Endothelial cell (in vitro differentiated cells): ENCODE results near the gene ZACN. TPM values are rescaled to one million over a fixed set of nuclear protein-coding genes. Genes with fewer than 3 reads are reported as not detected.

Source experiments
- DNase-seq: peaks from one replicate; pipeline ENCODE4 v3.0.0; 2021; ENCODE audit warnings: low spot score
- H3K27ac Mint-ChIP-seq: one replicate; pipeline ENCODE4 v1.8.0; 2021; ENCODE audit warnings: mixed read lengths, inconsistent platforms; ENCODE audit not compliant: unreplicated experiment
- H3K27me3 Mint-ChIP-seq: one replicate; pipeline ENCODE4 v1.8.0; 2021; ENCODE audit warnings: mild to moderate bottlenecking, moderate library complexity, mixed read lengths, inconsistent platforms; ENCODE audit not compliant: unreplicated experiment
- H3K36me3 Mint-ChIP-seq: one replicate; pipeline ENCODE4 v1.8.0; 2021; ENCODE audit warnings: mild to moderate bottlenecking, low read depth, mixed read lengths, inconsistent platforms; ENCODE audit not compliant: unreplicated experiment
- H3K4me1 Mint-ChIP-seq: one replicate; pipeline ENCODE4 v1.8.0; 2021; ENCODE audit warnings: mild to moderate bottlenecking, mixed read lengths, inconsistent platforms; ENCODE audit not compliant: unreplicated experiment
- H3K4me3 Mint-ChIP-seq: one replicate; pipeline ENCODE4 v1.8.0; 2021; ENCODE audit warnings: mild to moderate bottlenecking, mixed read lengths, inconsistent platforms; ENCODE audit not compliant: unreplicated experiment
- H3K9me3 Mint-ChIP-seq: one replicate; pipeline ENCODE4 v1.8.0; 2021; ENCODE audit warnings: mixed read lengths, inconsistent platforms; ENCODE audit not compliant: unreplicated experiment
- total RNA-seq: library from RNA; stranded (reverse); fragmentation: NEBNext Ultra II Directional; extraction: Animal tissue kit (Norgen Biotek cat#: 25700); gene quantifications from one replicate; pipeline ENCODE4 v1.2.1, GENCODE V29; 2021; ENCODE audit not compliant: unreplicated experiment
- TF ChIP-seq, protein P1 (sequence below): fragments of 200-600 bp; sonication (generic); IDR thresholded peaks from one replicate; pipeline ENCODE4 v1.5.0; 2021; ENCODE audit warnings: antibody characterized with exemption; ENCODE audit not compliant: unreplicated experiment

The ZACN gene
- total RNA-seq, 1 donor from 2014 or later: not detected

GRCh38 chr17:76091526-76092286, 12.7 kb downstream of the ZACN start:
- Mint-ChIP-seq H3K36me3 (peaks cover 37% of the 10 kb centered on the region), H3K4me3 (peak overlapping the region; percentile 37), H3K9me3 (no peaks in the 10 kb centered on the region), H3K27ac (no peak overlapping the region), H3K27me3 (peaks cover 8% of the 10 kb centered on the region), H3K4me1 (peaks cover 5% of the 10 kb centered on the region)
- DNase-seq: no peak
- TF ChIP-seq, protein P1, sequence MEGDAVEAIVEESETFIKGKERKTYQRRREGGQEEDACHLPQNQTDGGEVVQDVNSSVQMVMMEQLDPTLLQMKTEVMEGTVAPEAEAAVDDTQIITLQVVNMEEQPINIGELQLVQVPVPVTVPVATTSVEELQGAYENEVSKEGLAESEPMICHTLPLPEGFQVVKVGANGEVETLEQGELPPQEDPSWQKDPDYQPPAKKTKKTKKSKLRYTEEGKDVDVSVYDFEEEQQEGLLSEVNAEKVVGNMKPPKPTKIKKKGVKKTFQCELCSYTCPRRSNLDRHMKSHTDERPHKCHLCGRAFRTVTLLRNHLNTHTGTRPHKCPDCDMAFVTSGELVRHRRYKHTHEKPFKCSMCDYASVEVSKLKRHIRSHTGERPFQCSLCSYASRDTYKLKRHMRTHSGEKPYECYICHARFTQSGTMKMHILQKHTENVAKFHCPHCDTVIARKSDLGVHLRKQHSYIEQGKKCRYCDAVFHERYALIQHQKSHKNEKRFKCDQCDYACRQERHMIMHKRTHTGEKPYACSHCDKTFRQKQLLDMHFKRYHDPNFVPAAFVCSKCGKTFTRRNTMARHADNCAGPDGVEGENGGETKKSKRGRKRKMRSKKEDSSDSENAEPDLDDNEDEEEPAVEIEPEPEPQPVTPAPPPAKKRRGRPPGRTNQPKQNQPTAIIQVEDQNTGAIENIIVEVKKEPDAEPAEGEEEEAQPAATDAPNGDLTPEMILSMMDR: no peak

DNA sequence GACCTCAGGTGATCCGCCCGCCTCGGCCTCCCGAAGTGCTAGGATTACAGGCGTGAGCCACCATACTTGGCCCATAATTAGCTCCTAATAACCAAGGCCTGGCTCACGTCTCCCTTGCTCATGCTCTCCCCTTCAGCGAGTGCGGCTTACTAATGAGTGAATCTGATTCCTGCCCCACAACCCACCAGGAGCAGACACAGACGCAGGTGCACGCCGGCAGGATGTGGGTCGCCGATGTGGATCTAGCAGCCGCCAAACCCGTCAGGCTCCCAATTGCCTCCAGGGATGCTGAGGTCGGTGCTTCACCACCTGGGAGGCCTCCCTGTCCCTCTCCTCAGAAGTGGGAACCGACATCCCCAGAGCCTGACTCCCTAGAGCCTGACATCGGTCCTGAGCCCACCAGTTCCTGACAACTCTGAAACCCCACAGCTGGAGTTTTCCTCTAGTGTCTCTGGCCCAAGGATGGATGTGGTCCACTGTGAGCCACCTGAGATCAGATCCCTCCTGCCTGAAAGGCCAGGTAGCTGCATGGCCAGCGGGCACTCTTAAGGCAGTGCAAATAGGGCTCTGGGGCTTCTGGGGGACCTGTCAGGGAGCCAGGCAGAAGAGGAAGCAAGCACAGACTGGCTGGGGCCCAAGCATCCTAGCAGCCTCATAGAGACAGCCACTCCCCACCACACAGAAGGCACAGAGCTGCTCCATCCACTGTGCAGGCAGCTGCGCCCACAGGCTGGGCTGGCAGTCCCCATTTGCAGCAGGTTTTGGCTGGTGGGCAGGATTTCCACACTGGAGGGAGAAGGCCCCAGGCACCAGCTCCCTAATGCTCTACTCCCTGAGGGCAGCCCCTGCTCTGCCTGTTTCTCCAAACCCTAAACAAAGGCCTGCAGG, 13.8 kb downstream of the ZACN start:
- TF ChIP-seq, protein P1: no peak
- Mint-ChIP-seq H3K27ac (no peak overlapping the region), H3K9me3 (no peaks in the 10 kb centered on the region), H3K4me1 (peaks cover 5% of the 10 kb centered on the region), H3K4me3 (no peak overlapping the region), H3K27me3 (peaks cover 3% of the 10 kb centered on the region), H3K36me3 (peaks cover 33% of the 10 kb centered on the region)
- no peak for DNase-seq

- Mint-ChIP-seq H3K9me3 (no peaks in the 10 kb centered on the region), H3K27ac (no peak overlapping the region), H3K27me3 (no peaks in the 10 kb centered on the region), H3K4me3 (no peak overlapping the region), H3K36me3 (peaks cover 27% of the 10 kb centered on the region), H3K4me1 (peaks cover 5% of the 10 kb centered on the region)
- DNase-seq: no peak
- TF ChIP-seq, protein P1: no peak
Observed at GRCh38 chr17:76094046-76094445, 15.1 kb downstream of the ZACN start.

GRCh38 chr17:76095943-76096342, 17.0 kb downstream of the ZACN start:
- Mint-ChIP-seq H3K27me3 (no peaks in the 10 kb centered on the region), H3K36me3 (peaks cover 26% of the 10 kb centered on the region), H3K27ac (no peak overlapping the region), H3K4me1 (peaks cover 5% of the 10 kb centered on the region), H3K4me3 (no peak overlapping the region), H3K9me3 (no peaks in the 10 kb centered on the region)
- no peak for DNase-seq
- TF ChIP-seq, protein P1: no peak
